Lung (tissue), 12 donors: ENCODE data around the gene NOTCH1. TPM values are rescaled to one million over a fixed set of nuclear protein-coding genes. Genes with fewer than 3 reads are reported as not detected.

Experiments used
- ATAC-seq: fragments of 200-7000 bp; cut with Tn5 transposase; one replicate; pipeline ENCODE4 v1.9.1; 2020; ENCODE audit warnings: moderate number of reproducible peaks; ENCODE audit not compliant: insufficient read depth, low FRiP score
- DNase-seq, 3 donors: peaks; one replicate each; pipeline ENCODE4 v3.0.0-alpha.2; 2013 to 2017
- H3K27ac ChIP-seq, 2 donors: one replicate each; pipeline ENCODE4 v1.5.1; 2013; ENCODE audit warnings: mild to moderate bottlenecking in 2 of 2, moderate library complexity in 2 of 2, control low read depth in 1 of 2, inconsistent platforms in 1 of 2, low read depth in 1 of 2, low read length in 1 of 2
- H3K27me3 ChIP-seq, 3 donors: one replicate each; pipeline ENCODE4 v1.5.1; 2013; ENCODE audit warnings: low read length in 2 of 3; ENCODE audit not compliant: control insufficient read depth in 3 of 3, insufficient read depth in 3 of 3
- H3K36me3 ChIP-seq, 4 donors: one replicate each; pipeline ENCODE4 v1.5.1; 2013; ENCODE audit warnings: low read length in 4 of 4, mild to moderate bottlenecking in 1 of 4, moderate library complexity in 1 of 4; ENCODE audit not compliant: control insufficient read depth in 4 of 4, insufficient read depth in 4 of 4
- H3K4me1 ChIP-seq, 5 donors: one replicate each; pipeline ENCODE4 v1.5.1; 2013; ENCODE audit warnings: low read length in 5 of 5, mild to moderate bottlenecking in 2 of 5, moderate library complexity in 1 of 5; ENCODE audit not compliant: control insufficient read depth in 5 of 5, insufficient read depth in 5 of 5
- H3K4me3 ChIP-seq: one replicate; pipeline ENCODE4 v1.5.1; 2013; ENCODE audit warnings: mild to moderate bottlenecking, control low read depth, moderate library complexity
- H3K9ac ChIP-seq, 2 donors: one replicate each; pipeline ENCODE4 v1.5.1; 2013; ENCODE audit warnings: low read length in 2 of 2, control low read depth in 1 of 2; ENCODE audit not compliant: insufficient read depth in 1 of 2
- H3K9me3 ChIP-seq, 4 donors: one replicate each; pipeline ENCODE4 v1.5.1; 2013; ENCODE audit warnings: low read length in 3 of 4, mild to moderate bottlenecking in 1 of 4, moderate library complexity in 1 of 4; ENCODE audit not compliant: control insufficient read depth in 4 of 4, insufficient read depth in 3 of 4
- WGBS, 2 donors: extraction: QIAGEN DNeasy Blood & Tissue Kit; methylation state at CpG; one replicate each; pipeline ENCODE4 v1.1.7; 2013; 5-methylcytosine and 5-hydroxymethylcytosine counted together
- polyA plus RNA-seq, 2 donors: library from polyadenylated mRNA; stranded (reverse); fragments of 200-250 nt; gene quantifications; one replicate each; pipeline ENCODE4 v1.2.1, GENCODE V29; 2013
- total RNA-seq, 2 donors: library from RNA; depleted of rRNA in 1 of 2; stranded (reverse); fragments of >200 nt in 1 of 2; gene quantifications; one replicate each; pipeline ENCODE4 v1.2.1, GENCODE V29; 2014 to 2021
- TF ChIP-seq, protein P1 (sequence below): IDR thresholded peaks from 2 replicates; pipeline ENCODE4 v1.5.1; 2012; ENCODE audit warnings: mild to moderate bottlenecking; ENCODE audit errors: control extremely low read depth, extremely low read depth
- donor health status: control.
- donor health status: control.
- donor health status: Bipolar disorder and iron deficiency.
- donor health status: healthy.
- donor health status: DM: yes; HTN: yes; CAD: no.

The NOTCH1 gene
- total and polyA plus RNA-seq, 4 donors: 23.9 to 101 (median 44.5) TPM

DNA sequence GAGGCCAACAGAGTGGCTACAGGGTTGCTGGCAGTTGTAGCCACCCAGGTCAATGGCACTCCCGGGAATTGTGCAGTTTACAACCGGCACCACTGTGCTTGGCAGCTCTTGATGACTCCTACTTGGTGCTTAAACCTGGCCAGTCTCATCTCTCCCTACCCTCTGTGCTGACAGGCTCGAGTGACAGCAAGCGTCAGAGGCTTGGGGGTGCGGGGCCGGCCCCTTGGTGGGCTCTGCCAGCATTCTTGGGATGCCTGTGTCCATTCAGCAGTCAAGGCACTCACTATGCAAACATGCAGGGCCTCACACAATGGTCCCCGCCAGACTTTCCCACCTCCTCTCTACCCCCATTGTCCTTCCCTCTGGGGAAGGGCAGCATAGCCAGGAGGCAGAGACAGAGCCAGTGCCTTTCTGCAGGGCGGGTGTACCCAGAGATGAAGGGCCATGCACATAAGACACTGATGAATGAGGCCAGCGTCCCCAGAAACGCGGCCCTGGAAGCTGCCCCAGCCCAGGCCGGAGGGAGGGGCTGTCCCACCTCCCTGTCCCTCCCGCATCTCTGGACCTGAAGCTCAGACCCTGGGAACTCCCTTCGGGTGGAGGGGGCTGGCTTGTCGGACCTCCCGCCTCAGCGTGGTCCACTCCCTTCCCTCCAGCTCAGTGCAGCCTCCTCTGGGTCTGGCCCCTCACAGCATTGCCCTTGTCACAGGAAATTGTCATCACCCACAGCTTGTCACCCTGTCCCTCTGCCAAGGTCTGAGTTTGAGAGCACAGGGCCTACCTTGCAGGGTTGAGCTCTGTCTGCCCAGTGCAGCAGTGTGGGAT is 26.4 kb upstream of the NOTCH1 start:
- H3K36me3 ChIP-seq: no peaks in the 10 kb centered on the region
- H3K27me3 ChIP-seq: no peaks in the 10 kb centered on the region
- 58 to 74% methylated on average over 17 of the region's 17 CpGs for WGBS, 2 donors
- DNase-seq (peak; percentile 79 to 89 (median 81)), ATAC-seq (no peak)
- H3K9ac ChIP-seq: no peak overlapping the region
- TF ChIP-seq, protein P1, sequence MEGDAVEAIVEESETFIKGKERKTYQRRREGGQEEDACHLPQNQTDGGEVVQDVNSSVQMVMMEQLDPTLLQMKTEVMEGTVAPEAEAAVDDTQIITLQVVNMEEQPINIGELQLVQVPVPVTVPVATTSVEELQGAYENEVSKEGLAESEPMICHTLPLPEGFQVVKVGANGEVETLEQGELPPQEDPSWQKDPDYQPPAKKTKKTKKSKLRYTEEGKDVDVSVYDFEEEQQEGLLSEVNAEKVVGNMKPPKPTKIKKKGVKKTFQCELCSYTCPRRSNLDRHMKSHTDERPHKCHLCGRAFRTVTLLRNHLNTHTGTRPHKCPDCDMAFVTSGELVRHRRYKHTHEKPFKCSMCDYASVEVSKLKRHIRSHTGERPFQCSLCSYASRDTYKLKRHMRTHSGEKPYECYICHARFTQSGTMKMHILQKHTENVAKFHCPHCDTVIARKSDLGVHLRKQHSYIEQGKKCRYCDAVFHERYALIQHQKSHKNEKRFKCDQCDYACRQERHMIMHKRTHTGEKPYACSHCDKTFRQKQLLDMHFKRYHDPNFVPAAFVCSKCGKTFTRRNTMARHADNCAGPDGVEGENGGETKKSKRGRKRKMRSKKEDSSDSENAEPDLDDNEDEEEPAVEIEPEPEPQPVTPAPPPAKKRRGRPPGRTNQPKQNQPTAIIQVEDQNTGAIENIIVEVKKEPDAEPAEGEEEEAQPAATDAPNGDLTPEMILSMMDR: no peak
- peak overlapping the region; percentile 13 to 70 for H3K27ac ChIP-seq
- H3K4me1 ChIP-seq: peaks cover 14 to 40% (median 29%) of the 10 kb centered on the region in 5 donors
- H3K4me3 ChIP-seq: no peak overlapping the region
- no peaks in the 10 kb centered on the region for H3K9me3 ChIP-seq

DNA sequence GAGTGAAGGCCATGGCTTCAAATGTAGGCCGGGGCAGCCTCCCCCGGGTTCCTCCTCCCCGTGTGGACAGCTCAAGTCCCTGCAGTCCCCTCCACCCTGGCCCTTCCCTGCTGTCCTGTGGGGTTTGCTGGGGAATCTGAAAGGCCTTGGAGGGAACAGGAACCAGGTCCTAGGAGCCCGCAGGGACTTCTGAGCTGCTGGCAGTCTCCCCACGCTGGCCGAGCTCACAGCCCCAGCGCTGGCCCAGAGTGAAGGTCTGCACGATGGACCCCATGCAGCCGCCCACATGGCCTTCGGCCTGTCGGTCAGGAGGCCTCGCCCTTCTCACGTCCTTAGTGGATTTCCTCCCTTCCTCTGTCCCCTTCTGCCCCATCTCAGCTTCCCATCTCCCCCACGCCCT is 25.7 kb upstream of the NOTCH1 start:
- H3K27ac ChIP-seq: peak overlapping the region in 1 of 2 donors; percentile 25
- WGBS, 2 donors: 77 to 94% methylated on average over 14 of the region's 14 CpGs
- no peak for DNase-seq

DNA sequence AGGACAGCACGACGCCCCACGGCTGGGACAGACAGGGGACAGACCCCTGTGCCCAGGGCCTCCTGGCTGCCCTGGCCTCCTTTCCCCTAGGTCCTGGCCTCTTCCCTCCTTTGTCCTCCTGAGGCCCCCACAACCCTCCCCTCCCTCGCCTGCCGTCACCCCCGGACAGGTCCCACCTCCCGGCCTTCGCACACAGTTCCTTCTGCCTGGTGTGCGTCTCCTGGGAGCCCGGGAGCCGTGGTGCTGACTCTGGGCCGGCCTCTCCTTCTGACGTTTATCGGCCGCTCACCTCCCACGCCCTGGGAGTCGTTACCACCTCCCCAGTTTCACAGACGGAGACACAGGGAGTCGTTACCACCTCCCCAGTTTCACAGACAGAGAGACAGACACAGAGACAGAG is 25.1 kb upstream of the NOTCH1 start:
- TF ChIP-seq, protein P1: no peak
- H3K4me1 ChIP-seq: peaks cover 14 to 47% (median 26%) of the 10 kb centered on the region in 5 donors
- H3K36me3 ChIP-seq: no peaks in the 10 kb centered on the region
- H3K9ac ChIP-seq: no peak overlapping the region
- ATAC-seq (no peak), DNase-seq (no peak)
- no peaks in the 10 kb centered on the region for H3K27me3 ChIP-seq
- H3K4me3 ChIP-seq: no peak overlapping the region
- no peaks in the 10 kb centered on the region for H3K9me3 ChIP-seq
- WGBS, 2 donors: 93 to 94% methylated on average over 19 of the region's 19 CpGs
- H3K27ac ChIP-seq: no peak overlapping the region

More for the DNA sequence above, 25.7 kb upstream of the NOTCH1 start:
- TF ChIP-seq, protein P1: no peak
- Histone ChIP-seq H3K4me3 (no peak overlapping the region), H3K4me1 (peaks cover 14 to 44% (median 28%) of the 10 kb centered on the region in 5 donors), H3K9me3 (no peaks in the 10 kb centered on the region), H3K27me3 (no peaks in the 10 kb centered on the region), H3K36me3 (no peaks in the 10 kb centered on the region), H3K9ac (no peak overlapping the region)
- ATAC-seq: no peak
